ENCODE measurements around the gene PXT1.

GRCh38 chr6:36419310-36419709 is 23.3 kb downstream of the PXT1 start:
- TF ChIP-seq CTCF (conservative IDR thresholded peaks at IDR 0.05 in 1 of 2, IDR thresholded peaks at IDR 0.05 in 1 of 2; ENCODE audit: low read depth in 1 of 2, low read length in 2 of 2) (no peak), EZH2 (IDR thresholded peaks at IDR 0.05; ENCODE audit: low read length, missing control alignments) (no peak)

Data from fibroblast of lung (primary cell).